NCI-H2081 treated with DMSO at 0.1 percent for 48 hours (cell line): Measurements from ENCODE around the gene ELL3.
"Not testable (repeated sequence)": the region's sequence is repeated elsewhere in the genome, so short reads cannot be mapped to it uniquely, and the experiment has no call there.

Experiments
- DNase-seq: peaks from one replicate; lab custom pipeline; 2025; lab: John Stamatoyannopoulos, UW

ELL3 gene

DNA sequence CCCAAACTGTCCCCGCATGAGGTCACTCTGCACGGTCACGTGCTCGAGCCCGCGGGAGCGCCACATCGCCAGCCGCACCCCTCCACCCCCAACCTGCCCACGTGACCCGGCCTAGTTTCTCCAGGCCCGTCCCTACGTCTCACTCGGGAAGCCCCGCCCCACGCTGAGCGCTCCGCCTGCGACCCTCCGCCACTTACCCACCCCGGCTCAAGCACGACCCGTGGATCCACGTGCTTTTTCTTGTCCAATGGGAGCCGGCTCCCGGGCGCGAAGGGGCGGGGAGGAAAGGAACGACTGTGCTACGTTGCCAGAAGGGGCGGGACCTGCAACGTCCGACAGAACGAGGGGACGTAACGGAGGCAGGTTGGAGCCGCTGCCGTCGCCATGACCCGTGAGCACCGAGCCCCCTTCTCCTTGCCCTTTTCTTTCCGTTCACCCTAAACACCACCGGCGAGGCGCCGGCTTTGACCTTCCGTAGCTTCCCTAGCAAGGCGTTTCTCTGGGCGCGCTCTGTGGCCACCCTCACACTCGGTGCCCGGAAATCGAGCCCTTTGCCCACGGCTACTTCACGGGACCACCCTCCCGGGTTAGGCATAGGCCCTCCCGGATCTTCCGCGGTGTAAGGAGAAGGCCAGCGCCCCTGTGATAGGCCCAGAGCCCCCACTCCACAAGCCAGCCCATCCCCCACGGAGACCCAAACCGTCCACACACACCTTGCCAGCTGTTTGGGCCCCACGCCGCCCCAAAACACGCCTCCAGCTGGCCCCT lies 15.4 kb upstream of the ELL3 start, which contains the start of gene SERF2:
SERF2 (plus strand) TSS at position 328 of the 768 bp plus-strand sequence; CDS start at position 385, 57 bp downstream.
- peak; percentile 88 for DNase-seq

DNA sequence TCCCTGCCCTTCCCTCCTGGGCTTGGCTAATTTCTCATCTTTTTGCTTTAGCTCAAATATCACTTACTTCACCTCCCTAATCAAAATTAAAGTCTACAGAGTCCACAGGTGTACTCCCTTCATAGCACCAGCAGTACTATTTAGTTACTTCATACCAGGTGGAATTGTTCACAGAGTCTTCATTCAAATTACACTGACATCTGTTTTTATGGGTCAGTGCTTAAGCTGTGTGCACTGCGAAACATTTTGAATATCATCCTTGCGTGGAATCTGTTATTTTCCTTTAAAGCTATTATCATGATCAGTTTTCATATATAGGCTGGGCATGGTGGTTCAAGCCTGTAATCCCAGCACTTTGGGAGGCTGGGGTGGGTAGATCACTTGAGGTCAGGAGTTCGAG lies 12.6 kb upstream of the ELL3 start:
- DNase-seq = no peak

DNA sequence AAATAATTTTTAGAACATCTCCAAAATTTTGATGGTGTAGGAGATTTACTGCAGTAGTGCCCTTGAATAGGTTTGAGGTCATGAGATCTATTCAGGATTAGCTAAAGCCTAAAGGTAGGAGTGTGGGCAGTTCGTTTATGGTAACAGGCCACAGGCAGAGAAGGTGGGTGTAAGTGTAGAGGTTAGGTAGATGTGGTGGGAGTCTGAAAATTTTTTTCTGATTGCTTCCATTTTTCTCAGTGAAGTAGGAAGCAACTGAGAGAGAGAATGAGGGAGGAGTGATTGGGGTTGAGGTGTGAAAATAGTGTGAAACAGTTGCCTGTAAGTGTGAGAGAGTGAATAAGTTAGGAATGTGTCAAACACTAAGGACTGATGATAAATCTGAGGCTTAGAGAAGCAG lies 2.2 kb upstream of the ELL3 start:
- DNase-seq = no peak

DNA sequence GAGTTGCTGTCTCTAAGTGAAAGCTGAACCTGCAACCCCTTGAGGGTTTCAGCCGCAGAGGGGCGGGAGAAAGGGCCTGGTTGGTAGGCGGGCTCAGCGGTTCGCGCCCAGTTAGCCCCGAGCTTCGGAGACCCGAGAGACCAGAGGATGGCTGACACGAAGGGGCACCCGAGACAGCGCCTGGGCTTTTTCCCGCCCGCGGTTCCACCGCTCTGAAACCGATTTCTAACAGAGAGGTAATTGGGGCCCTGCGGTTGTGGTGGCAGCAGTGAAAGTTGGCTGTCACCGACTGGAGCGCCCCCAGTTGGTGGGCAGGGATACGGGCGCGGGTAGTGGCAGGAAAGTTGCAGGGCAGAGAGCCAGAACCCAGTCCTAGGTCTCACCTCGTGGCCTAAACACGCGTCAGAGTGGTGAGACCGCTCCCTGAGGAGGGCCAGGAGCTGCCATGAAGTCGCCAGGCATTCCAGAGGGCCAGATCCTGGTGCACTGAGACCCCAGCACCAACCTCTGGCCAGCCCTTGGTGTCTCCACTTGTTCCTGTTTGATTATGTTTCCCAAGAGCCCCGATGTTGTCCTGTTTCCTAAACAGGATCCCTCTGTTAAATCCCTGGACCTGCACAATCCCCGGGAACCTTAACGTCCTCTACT lies 625 bp upstream of the ELL3 start:
- peak; percentile 40 for DNase-seq

DNA sequence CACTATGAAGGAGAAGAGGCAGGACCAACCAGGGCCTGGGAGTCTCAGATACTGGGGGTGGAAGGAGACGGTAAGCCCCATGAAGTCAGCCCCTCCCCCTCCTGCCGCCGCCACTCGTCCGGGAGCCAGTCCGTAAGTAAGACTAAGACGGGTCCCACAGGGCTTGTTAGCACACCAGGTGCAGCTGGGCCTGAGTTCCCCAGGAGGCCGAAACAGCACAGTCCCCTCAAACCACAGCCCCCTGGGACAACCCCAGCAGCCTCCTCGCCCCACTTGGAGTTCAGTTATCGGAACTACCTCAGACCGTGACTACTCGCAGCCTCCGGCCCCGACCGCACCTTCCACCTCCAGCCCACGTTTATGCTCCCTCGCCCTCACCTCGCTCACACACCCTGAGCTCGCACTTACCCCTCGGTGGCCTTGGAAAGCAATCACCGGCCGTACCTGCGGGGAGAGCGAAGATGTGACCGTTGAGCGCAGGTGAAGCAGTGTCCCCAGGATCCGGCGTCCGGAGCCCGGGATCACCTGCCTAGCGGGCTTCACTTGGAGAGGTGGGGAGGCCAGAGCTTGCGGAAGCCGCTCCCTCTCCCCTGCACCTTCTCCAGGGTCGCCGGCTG lies 557 bp downstream of the ELL3 start:
- DNase-seq = no peak

DNA sequence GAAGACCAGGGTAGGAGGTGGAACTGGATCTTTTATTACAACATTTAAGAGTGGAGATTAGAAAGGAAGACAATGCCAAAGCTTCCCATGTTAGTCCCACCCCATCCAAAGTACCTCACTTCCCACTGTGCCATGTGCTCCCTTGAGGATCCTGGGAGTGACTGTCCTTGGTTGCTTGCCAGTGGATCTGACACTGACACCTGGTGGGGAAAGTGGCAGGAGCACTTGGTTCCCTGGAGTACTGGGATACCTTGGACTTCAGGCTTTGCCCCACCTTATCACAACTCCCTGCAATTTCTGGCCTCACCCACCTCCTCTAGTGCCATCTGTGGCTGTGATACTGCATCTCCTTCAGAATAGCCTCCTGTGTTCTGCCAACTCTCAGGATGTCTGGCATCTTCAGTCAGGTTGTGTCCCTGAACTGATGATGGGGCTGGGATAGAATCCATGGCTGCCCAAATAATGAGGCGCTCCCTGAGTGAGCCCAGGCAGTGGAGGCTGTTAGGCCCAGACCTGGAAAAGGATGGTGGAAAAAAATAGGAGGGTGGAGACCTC lies 1.3 kb downstream of the ELL3 start:
- DNase-seq = peak; percentile 27

DNA sequence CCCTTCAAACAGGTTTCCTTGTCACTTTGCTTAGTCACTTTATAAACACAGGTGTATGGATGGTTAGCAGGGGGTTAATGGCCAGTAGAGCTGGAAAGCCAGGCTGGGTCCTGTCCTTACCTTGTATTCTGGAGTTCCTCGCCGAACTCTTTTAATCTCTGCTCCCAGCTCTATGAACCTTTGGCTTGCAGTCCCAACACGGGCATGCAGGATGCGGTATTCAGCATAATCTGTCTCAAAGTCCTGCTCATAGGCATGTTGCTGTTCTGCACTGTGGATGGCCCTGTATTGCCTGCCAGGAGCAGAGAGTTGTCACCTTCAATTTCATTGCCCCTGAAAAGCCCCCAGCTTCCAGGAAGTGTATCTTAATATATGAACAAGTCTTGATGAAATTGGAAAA lies 2.7 kb downstream of the ELL3 start:
- DNase-seq = no peak

DNA sequence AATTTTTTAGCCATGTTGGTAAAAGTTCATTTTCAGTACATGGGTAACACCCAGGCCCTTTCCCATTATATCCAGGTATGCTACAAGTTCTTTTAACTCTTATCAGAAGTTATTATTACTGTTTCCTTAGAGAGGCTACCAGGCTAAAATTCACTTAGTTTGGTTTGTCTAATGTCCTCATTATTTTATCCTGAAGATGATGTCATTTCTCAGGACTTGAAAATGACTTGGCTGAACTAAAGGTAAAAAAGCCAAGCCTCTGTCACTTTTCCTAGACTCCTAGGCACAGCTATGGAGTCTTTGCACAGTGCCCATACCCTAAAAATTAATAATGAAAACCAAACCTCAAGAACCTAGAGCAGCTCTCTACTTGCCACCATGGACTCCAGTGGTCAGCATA lies 4.1 kb downstream of the ELL3 start:
- no peak for DNase-seq

DNA sequence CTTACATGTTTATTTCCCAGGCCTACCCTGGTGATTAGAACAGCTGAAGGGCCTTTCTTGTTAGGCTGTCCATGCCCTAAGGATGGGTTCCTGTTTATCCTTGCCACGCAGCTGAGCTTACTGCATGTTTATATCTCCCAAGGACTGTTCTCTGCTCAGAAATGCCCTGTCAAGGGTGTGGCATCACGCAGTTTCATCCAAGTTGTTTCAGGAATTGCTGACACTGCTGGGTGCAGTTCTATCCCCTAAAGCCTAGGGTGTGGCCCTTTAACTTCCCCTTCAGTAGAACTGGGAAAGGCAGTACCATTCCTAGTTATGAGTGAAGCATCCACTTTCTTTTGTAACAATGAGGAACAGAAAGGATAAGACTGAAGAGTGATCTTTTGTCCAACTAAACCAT lies 5.0 kb downstream of the ELL3 start:
- DNase-seq = no peak

DNA sequence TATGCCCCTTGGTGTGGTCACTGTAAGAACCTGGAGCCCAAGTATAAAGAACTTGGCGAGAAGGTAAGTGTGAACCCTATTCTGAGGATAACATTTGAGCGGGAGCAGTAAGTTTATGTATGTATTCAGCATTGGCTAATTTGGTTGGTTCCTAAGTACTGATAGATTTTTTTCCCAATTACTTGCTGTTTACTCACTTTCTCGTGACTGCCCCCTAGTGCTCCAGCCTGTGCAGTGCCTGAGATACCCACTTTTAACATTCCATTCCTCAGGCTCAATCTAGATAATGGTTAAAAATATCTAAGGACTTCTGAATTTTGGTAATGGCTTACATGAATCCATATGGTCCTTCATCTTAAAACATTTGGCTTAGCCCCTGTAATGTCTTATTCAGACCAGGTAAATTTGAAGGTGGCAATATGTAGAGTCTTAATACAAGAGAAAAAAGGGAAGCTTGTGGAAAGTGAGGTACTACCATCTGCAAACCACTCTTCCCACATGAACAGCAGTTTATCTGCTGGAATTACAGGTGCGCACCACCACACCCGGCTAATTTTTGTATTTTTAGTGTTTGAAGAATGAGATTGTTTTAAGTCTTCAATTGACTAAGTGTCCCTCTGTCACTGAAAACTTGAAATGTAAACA lies 7.1 kb downstream of the ELL3 start:
- no peak for DNase-seq

DNA sequence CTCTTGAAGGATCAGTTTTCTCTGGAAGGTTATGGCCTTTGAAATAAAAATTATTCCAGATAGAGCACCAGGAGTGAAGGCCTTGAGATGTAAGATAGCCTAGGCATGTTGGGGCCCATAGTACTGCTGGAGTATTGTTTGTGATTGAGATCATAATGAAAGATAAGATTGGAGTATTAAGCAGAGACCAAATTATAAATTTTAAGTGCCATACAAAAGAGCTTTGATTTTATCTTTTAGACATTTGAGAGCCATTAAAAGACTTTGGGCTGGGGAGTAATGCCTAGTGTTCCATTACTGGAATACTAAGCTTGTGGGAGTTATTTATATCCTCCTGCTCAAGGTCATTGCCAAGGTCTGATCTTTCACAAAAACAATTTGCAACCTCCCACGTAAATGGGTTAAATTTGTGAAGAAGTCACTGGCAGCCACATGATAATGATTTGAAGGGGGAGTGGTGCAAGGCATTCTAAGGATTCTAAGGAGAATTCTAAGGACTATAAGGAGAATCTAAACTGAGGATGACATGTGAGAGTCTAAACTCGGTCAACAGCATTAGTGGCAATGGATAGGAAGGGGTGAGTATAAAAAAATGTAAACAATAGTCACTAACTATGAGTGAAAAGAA lies 12.8 kb downstream of the ELL3 start:
- no peak for DNase-seq

DNA sequence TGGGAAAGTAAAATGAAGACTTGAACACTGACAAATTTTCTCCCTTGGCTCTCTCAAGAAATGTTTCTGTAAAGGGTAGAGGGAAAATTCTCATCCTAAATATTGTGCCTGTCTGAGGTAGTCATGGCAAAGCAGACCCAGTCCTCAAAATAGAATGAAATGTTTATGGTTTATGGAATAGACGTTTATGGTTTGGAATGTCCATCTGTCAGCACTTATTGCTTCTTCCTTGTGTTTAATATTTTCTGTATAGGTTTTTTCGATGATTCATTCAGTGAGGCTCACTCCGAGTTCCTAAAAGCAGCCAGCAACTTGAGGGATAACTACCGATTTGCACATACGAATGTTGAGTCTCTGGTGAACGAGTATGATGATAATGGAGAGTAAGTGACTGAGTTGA lies 13.9 kb downstream of the ELL3 start:
- DNase-seq = no peak

DNA sequence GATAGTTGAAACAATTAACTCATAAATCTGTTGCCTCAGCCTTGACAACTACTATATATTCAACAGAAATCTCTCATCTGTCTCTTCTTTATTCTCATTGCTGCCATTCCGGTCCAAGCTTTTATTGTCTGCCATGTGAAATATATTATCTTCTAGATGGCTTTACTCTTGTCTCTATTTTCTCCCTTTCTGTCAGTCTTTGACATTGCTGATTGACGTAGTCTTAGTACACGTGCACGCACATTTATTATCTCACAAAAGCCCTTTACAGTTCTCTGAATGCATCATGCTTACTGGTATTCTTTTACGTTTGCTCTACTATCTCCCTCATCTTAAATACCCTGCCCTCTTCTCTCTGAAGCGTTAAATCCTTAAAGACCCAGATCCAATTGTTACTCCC lies 24.9 kb downstream of the ELL3 start:
- DNase-seq = no peak

DNA sequence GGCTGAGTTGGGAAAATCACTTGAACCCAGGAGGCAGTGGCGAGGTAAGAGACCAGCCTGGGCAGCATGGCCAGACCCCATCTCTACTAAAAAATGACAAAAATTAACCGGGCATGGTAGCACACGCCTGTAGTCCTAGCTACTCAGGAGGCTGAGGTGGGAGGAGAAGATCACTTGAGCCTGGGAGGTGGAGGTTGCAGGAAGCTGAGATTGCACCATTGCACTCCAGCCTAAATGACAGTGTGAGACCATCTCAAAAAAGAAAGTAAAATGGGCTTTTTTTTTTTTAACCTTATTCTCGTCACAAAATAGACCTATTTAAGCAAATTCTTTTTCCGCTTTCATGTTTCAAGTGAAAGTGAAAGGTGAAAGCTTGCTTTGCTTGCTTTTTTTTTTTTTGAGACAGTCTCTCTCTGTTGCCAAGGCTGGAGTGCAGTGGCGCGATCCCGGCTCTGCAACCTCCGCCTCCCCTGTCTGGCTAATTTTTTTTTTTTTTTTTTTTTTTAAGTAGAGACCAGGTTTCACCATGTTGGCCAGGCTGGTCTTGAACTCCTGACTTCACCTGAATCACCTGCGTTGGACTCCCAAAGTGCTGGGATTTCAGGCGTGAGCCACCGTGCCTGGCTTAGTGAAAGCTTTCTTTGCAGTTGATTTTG lies 26.9 kb downstream of the ELL3 start:
- no peak for DNase-seq

DNA sequence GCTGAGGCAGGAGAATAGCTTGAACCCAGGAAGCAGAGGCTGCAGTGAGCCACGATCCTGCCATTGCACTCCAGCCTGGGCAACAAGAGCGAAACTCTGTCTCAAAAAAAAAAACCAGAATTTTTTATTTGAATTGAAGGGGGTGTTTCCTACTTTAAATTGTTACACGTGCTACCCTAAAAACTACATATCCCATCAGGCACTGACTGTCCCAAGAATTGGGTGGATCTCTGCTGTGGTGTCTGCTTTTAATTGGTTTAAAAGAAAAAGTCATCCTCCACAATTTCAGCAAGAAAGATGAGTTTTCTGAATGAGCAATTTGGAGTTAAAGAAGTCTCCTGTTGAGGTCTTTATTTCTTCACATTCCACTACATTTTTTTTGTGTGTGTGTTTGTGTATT lies 28.4 kb downstream of the ELL3 start:
- DNase-seq = no peak

DNA sequence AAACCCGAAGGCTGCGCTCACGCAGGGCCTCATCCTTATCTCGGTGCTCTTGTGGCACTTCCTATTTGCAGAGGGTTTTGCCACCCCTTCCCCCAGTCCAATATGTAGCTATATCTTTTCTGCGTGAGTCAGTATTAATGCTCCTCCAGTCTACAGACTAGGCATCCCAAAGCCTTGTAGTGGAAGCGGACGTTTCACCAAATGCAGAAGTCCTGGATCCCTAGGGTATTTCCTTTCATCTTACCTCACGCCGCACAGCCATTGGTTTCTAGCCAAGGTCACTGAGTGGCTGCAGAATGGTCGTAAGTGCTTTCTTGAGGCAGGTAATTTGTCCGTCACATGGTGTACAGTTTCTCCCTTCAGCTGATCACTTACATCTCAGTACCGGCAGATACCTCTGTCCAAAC lies 29.9 kb downstream of the ELL3 start:
- DNase-seq = not testable (repeated sequence)

DNA sequence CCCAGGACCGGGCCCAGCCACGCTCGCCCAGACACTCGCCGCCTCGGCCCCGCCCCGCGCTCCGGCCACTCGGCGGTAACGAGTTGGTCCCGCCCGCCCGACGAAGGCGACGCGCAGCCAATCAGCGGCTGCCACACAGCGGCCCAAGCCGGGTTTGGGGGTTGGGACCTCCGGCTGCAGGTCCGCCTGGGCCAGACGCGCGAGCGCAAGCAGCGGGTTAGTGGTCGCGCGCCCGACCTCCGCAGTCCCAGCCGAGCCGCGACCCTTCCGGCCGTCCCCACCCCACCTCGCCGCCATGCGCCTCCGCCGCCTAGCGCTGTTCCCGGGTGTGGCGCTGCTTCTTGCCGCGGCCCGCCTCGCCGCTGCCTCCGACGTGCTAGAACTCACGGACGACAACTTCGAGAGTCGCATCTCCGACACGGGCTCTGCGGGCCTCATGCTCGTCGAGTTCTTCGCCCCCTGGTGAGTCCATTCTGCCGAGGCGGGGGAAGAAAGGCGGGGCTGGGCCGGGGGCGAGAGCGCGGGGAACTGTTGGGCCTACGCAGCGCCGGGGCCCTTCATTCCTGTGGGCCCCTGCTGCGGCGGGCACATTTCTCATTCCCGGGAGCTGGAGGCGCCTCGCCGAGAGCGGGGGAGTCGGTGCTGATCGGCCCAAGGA lies 30.4 kb downstream of the ELL3 start, which contains the start of gene PDIA3:
PDIA3 (plus strand) TSS at position 194 of the 658 bp plus-strand sequence; CDS start at position 296, 102 bp downstream.
- peak; percentile 13 for DNase-seq

DNA sequence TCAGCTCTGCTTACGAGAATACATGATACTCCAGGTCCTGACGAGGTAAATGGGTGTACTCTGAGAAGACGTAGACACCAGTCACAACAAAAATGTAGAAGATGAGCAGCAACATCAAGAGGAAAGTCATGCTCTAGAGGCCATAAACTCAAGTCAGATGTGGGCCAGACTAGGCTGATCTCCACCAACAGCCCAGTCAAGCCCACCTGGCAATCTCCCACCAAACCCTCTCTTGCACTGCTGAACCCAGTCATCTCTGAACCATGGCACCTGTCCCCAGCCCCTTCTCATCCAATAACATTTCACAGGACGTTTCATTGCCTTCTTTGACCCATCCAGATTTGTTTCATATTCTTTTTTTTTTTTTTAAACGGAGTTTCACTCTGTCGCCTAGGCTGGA lies 41.4 kb downstream of the ELL3 start:
- no peak for DNase-seq

DNA sequence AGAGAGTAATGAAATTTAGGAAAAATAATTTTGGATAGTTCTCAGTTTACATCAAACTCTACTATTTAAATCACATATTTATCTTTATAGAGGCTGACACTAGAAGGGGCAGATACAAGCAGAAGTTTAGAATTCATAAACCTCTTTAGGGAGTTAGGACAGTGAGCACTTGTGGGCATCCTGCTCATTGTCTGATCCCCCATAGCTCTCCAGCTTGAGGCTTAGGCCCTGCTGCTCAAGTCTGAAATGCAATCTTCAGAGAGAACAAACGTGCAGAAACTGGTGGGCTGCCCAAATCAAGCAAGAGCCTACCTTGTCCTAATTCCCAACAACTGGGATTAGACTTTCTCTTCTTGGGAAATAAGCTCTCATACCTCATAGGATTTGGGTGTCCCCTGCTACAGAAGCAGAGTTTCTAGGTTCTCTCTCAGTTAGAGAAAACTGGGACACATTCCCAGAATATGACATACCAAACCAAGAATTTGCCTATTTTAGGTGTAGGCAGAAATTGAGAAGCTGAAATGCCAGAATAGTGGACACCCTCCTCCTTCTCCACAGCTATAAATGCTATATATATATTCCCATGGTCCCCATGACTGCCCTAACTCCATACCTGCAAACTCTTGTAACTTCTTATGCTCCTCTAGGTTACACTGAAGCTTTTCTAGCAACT lies 48.6 kb downstream of the ELL3 start:
- not testable (repeated sequence) for DNase-seq

DNA sequence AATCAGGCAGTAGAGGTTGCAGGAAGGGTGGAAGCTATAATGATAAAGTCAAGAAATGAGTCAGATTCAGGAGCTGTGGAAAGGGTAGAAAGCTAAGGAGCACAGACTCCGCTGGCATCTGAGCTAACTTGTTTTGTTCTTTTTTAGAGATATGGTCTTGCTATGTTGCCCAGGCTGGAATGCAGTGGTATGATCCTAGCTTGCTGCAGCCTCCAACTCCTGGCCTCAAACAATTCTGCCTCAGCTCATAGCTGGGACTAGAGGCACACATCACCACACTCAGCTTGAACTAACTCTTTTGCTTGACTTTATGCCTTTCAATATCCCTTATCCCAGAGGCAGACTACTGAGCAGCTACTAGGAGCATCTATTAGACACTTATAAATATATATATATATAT lies 50.5 kb downstream of the ELL3 start:
- DNase-seq = not testable (repeated sequence)
